ENCODE measurements around the gene FXYD3. TPM values are rescaled to one million over a fixed set of nuclear protein-coding genes. Genes with fewer than 3 reads are reported as not detected.

Gene FXYD3
- total and polyA plus RNA-seq, 5 donors from 2014 or later = not detected

DNA sequence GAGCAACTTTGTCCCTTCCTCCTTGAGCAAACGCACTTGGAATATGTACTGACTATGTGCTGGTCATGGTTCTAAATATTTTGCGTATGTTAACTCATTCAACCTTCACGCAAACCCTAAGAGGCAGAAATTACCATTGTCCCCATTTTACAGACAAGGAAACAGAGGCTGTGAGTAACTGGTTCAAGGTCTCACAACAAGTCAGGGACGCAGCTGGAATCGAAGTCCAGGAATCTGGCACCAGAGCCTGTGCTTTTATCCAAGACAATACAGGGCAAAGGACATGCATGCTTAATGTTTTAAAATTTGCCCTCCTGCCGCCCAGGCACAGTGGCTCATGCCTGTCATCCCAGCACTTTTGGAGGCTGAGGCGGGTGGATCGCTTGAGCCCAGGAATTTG is 44.0 kb downstream of the FXYD3 start:
- DNase-seq = no peak

DNA sequence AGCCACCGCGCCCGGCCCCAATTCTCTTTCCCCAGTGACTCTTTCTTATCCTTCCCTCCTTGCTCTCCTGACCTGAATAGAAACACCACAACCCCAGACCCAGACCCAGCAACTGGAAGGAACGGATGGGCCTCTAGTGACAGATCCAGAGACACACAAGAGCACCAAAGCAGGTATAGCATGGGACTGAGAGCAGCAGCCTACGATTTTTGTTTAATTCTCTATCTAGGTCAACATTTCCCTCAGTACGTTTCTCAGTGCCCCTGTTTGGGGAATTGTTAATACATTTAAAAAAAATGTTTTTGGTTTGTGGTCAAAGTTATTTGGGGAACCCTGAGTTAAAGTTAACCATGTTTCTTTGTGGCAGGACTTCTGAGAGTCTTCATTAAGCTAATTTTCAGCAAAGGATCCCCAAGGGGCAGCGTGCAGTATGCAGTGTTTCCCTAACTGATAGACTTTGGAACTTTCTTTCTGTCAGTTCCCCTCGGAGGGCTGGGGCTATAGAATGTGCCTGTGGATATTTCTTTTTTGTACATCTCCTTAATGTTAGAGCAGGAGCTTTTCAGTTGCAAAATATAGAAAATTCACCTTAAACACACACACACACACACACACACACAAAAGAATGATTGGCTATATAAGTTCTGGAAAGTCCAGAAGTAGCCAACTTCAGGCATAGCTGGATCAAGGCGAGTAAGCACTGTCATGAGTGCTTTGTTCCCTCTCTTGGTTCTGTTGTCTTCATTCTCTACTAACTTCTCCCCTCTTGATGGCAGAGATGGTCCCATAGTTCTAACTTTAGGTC is 45.2 kb downstream of the FXYD3 start:
- H3K27me3 Mint-ChIP-seq = no peaks in the 10 kb centered on the region
- peaks cover 10 to 65% (median 47%) of the 10 kb centered on the region in 4 donors for H3K4me1 Mint-ChIP-seq
- peak overlapping the region; percentile 36 for H3K27ac ChIP-seq (ENCODE audit: insufficient read depth, low read length, poor library complexity, severe bottlenecking)
- H3K4me1 ChIP-seq (ENCODE audit: control insufficient read depth, insufficient read depth, low read length, poor library complexity, severe bottlenecking) = peaks cover 25% of the 10 kb centered on the region
- peak overlapping the region; percentile 11 to 94 (median 71) for H3K27ac Mint-ChIP-seq
- H3K36me3 Mint-ChIP-seq = peaks cover 91% of the 10 kb centered on the region
- no peak overlapping the region for H3K4me3 ChIP-seq (ENCODE audit: low read depth, low read length)
- ATAC-seq (ENCODE audit: low read depth in 2 of 2) (no peak), DNase-seq (no peak)
- H3K4me3 Mint-ChIP-seq = peak overlapping the region in 1 of 4 donors; percentile 98
- peaks cover 8 to 21% of the 10 kb centered on the region in 2 experiments for H3K9me3 ChIP-seq (ENCODE audit: control insufficient read depth in 2 of 2, low read length in 2 of 2)
- H3K36me3 ChIP-seq (ENCODE audit: control insufficient read depth, insufficient read depth, low read length) = peaks cover 93% of the 10 kb centered on the region
- H3K9me3 Mint-ChIP-seq = peaks cover 0 to 27% (median 7%) of the 10 kb centered on the region in 7 donors
- no peaks in the 10 kb centered on the region for H3K27me3 ChIP-seq (ENCODE audit: control insufficient read depth, insufficient read depth, low read length)

More for the DNA sequence above, 44.0 kb downstream of the FXYD3 start:
- Histone ChIP-seq H3K9me3 (ENCODE audit: control insufficient read depth in 2 of 2, low read length in 2 of 2) (peaks cover 3 to 16% of the 10 kb centered on the region in 2 experiments), H3K4me1 (ENCODE audit: control insufficient read depth, insufficient read depth, low read length, poor library complexity, severe bottlenecking) (peaks cover 34% of the 10 kb centered on the region), H3K27ac (ENCODE audit: insufficient read depth, low read length, poor library complexity, severe bottlenecking) (no peak overlapping the region), H3K4me3 (ENCODE audit: low read depth, low read length) (no peak overlapping the region), H3K36me3 (ENCODE audit: control insufficient read depth, insufficient read depth, low read length) (peaks cover 81% of the 10 kb centered on the region), H3K27me3 (ENCODE audit: control insufficient read depth, insufficient read depth, low read length) (no peaks in the 10 kb centered on the region)
- H3K4me3 Mint-ChIP-seq = peak overlapping the region in 2 of 4 donors; percentile 71 to 98
- peaks cover 82% of the 10 kb centered on the region for H3K36me3 Mint-ChIP-seq
- H3K9me3 Mint-ChIP-seq = peaks cover 0 to 17% (median 7%) of the 10 kb centered on the region in 7 donors
- H3K27me3 Mint-ChIP-seq = peaks cover 5% of the 10 kb centered on the region
- H3K4me1 Mint-ChIP-seq = peaks cover 10 to 72% (median 49%) of the 10 kb centered on the region in 4 donors
- no peak for ATAC-seq (ENCODE audit: low read depth in 2 of 2)
- H3K27ac Mint-ChIP-seq = peak overlapping the region; percentile 65 to 84 (median 78)

DNA sequence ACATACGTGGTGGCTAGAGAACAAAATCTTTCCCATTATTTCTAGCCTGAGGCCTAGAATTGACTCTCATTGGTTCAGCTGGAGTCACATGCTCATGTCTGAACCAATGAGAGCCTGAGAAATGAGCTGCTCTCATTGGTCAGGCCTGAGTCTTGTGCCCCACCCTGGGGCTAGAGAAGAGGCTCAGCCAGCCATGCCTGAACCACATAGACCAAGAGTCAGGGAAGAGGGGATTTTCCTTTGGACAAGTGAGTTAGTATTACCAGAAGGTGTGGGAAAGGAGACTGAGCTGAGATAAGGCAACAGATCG is 45.8 kb downstream of the FXYD3 start:
- Mint-ChIP-seq H3K4me3 (no peak overlapping the region), H3K4me1 (peaks cover 10 to 64% (median 44%) of the 10 kb centered on the region in 4 donors), H3K36me3 (peaks cover 91% of the 10 kb centered on the region), H3K9me3 (peaks cover 0 to 32% (median 7%) of the 10 kb centered on the region in 7 donors), H3K27me3 (no peaks in the 10 kb centered on the region), H3K27ac (peak overlapping the region; percentile 38 to 72 (median 71))
- Histone ChIP-seq H3K27me3 (ENCODE audit: control insufficient read depth, insufficient read depth, low read length) (no peaks in the 10 kb centered on the region), H3K9me3 (ENCODE audit: control insufficient read depth in 2 of 2, low read length in 2 of 2) (peaks cover 13 to 27% of the 10 kb centered on the region in 2 experiments), H3K4me3 (ENCODE audit: low read depth, low read length) (no peak overlapping the region), H3K27ac (ENCODE audit: insufficient read depth, low read length, poor library complexity, severe bottlenecking) (peak overlapping the region; percentile 36), H3K4me1 (ENCODE audit: control insufficient read depth, insufficient read depth, low read length, poor library complexity, severe bottlenecking) (peaks cover 20% of the 10 kb centered on the region), H3K36me3 (ENCODE audit: control insufficient read depth, insufficient read depth, low read length) (peaks cover 98% of the 10 kb centered on the region)
- ATAC-seq (ENCODE audit: low read depth in 2 of 2) = no peak
- DNase-seq = no peak

DNA sequence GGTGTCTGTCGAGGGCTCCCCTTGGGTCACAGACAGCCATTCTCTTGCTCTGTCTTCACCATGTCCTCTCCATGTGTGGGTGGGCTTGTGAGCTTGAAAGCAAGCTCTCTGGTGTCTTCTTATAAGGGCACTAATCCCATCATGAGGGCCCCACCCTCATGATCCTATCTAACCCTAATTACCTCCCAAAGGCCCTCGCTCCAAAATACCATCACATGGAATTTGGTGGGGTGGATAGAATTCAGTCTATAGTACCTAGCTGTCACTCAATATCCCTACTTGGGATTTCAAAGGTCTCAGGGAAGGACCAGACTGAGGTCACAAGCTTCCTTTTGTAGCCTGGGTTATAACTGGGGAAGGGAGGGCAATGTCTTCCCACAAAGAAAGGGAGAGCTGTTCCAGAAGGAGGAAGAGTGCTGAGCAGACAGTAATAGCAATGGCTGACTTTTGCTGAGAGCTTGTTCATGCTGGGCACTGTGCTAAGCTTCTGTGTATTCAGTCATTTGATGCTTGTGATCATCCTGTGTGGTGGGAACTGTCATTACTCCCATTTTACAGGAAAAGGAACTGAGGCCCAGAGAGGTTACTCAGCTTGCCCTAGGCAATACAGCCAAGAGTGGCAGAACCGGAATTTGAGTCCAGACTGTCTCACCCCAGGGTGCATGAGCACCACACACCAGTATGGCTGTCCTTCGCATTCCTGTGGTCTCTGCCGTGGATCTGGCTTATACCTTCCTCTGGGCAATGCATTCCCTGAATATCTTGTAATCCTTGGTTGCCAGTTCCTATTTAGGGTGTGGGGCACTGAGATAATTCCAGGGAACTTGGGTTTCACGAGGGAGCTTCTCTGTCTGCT is 47.1 kb downstream of the FXYD3 start:
- no peak for ATAC-seq (ENCODE audit: low read depth in 2 of 2)
- H3K9me3 Mint-ChIP-seq = peaks cover 0 to 38% (median 7%) of the 10 kb centered on the region in 7 donors
- no peak for DNase-seq
- peak overlapping the region in 3 of 4 donors; percentile 24 to 56 (median 53) for H3K4me3 Mint-ChIP-seq
- Histone ChIP-seq H3K4me3 (ENCODE audit: low read depth, low read length) (no peak overlapping the region), H3K9me3 (ENCODE audit: control insufficient read depth in 2 of 2, low read length in 2 of 2) (peaks cover 13 to 29% of the 10 kb centered on the region in 2 experiments), H3K4me1 (ENCODE audit: control insufficient read depth, insufficient read depth, low read length, poor library complexity, severe bottlenecking) (peaks cover 20% of the 10 kb centered on the region), H3K27me3 (ENCODE audit: control insufficient read depth, insufficient read depth, low read length) (no peaks in the 10 kb centered on the region), H3K27ac (ENCODE audit: insufficient read depth, low read length, poor library complexity, severe bottlenecking) (peak overlapping the region; percentile 34), H3K36me3 (ENCODE audit: control insufficient read depth, insufficient read depth, low read length) (peaks cover 98% of the 10 kb centered on the region)
- H3K27ac Mint-ChIP-seq = peak overlapping the region; percentile 29 to 73 (median 71)
- no peaks in the 10 kb centered on the region for H3K27me3 Mint-ChIP-seq
- H3K4me1 Mint-ChIP-seq = peaks cover 20 to 64% (median 48%) of the 10 kb centered on the region in 4 donors
- H3K36me3 Mint-ChIP-seq = peaks cover 92% of the 10 kb centered on the region

DNA sequence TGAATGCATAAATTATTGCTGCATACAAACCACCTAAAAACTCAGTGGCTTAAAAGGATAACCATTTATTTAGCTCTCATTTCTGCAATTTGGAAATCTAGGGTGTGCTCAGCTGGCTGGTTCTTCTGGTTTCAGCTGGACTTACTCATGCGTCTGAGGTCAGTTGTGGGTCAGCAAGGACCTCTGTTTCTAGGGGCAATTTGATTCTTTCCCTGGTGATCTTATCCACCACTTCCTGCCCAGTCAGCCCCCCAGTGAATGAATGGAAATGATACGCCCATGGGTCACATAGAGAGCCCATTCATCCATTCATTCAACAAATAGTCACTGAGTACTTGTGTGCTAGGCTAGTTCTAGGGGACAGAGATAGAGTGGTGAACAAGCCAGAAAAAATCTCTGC is 48.8 kb downstream of the FXYD3 start:
- Mint-ChIP-seq H3K27ac (peak overlapping the region in 1 of 3 donors; percentile 93), H3K4me1 (peaks cover 11 to 62% (median 41%) of the 10 kb centered on the region in 4 donors), H3K36me3 (peaks cover 87% of the 10 kb centered on the region), H3K27me3 (no peaks in the 10 kb centered on the region), H3K4me3 (peak overlapping the region in 1 of 4 donors; percentile 19), H3K9me3 (peaks cover 0 to 38% (median 7%) of the 10 kb centered on the region in 7 donors)
- ATAC-seq (ENCODE audit: low read depth in 2 of 2) (no peak), DNase-seq (no peak)
- Histone ChIP-seq H3K27me3 (ENCODE audit: control insufficient read depth, insufficient read depth, low read length) (no peaks in the 10 kb centered on the region), H3K4me1 (ENCODE audit: control insufficient read depth, insufficient read depth, low read length, poor library complexity, severe bottlenecking) (peaks cover 23% of the 10 kb centered on the region), H3K27ac (ENCODE audit: insufficient read depth, low read length, poor library complexity, severe bottlenecking) (no peak overlapping the region), H3K4me3 (ENCODE audit: low read depth, low read length) (no peak overlapping the region), H3K9me3 (ENCODE audit: control insufficient read depth in 2 of 2, low read length in 2 of 2) (peaks cover 13 to 29% of the 10 kb centered on the region in 2 experiments), H3K36me3 (ENCODE audit: control insufficient read depth, insufficient read depth, low read length) (peaks cover 90% of the 10 kb centered on the region)

DNA sequence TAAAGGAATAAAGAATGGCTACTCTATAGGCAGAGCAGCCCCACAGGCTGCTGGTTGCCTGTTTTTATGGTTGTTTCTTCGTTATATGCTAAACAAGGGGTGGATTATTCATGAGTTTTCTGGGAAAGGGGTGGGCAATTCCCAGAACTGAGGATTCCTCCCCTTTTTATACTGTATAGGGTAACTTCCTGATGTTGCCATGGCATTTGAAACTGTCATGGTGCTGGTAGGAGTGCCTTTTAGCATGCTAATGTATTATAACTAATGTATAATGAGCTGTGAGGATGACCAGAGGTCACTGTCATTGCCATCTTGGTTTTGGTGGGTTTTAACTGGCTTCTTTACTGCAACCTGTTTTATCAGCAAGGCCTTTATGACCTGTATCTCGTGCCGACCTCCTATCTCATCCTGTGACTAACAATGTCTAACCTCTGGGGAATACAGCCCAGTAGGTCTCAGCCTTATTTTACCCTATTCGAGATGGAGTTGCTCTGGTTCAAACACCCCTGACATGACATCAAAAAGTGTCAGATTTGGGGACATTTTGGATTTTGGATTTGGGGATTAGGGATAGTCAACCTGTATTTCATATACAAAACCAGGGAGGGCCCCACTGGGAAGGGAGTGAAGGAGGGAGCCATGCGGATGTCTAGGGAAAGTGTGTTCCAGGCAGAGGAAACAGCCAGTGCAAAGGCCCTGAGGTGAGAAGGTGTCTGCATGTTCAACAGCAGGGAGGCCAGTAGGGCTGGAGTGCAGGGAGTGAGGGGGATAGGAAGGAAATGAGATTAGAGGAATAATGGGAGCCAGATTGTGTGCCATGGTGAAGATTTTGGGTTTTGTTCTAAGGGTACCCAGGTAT is 49.8 kb downstream of the FXYD3 start:
- ATAC-seq (ENCODE audit: low read depth in 2 of 2) (no peak), DNase-seq (no peak)
- H3K4me1 ChIP-seq (ENCODE audit: control insufficient read depth, insufficient read depth, low read length, poor library complexity, severe bottlenecking) = peaks cover 25% of the 10 kb centered on the region
- no peaks in the 10 kb centered on the region for H3K27me3 ChIP-seq (ENCODE audit: control insufficient read depth, insufficient read depth, low read length)
- H3K9me3 ChIP-seq (ENCODE audit: control insufficient read depth in 2 of 2, low read length in 2 of 2) = peaks cover 13 to 29% of the 10 kb centered on the region in 2 experiments
- no peaks in the 10 kb centered on the region for H3K27me3 Mint-ChIP-seq
- H3K4me1 Mint-ChIP-seq = peaks cover 10 to 64% (median 40%) of the 10 kb centered on the region in 4 donors
- H3K27ac Mint-ChIP-seq = peak overlapping the region in 2 of 3 donors; percentile 85 to 93
- H3K4me3 ChIP-seq (ENCODE audit: low read depth, low read length) = no peak overlapping the region
- no peak overlapping the region for H3K4me3 Mint-ChIP-seq
- H3K36me3 Mint-ChIP-seq = peaks cover 81% of the 10 kb centered on the region
- H3K36me3 ChIP-seq (ENCODE audit: control insufficient read depth, insufficient read depth, low read length) = peaks cover 90% of the 10 kb centered on the region
- H3K9me3 Mint-ChIP-seq = peaks cover 0 to 38% (median 7%) of the 10 kb centered on the region in 7 donors
- H3K27ac ChIP-seq (ENCODE audit: insufficient read depth, low read length, poor library complexity, severe bottlenecking) = no peak overlapping the region

Measured in CD4-positive, CD25-positive, alpha-beta regulatory T cell (primary cell).